Left colon (tissue), 2 donors: ENCODE data around the gene DYNLT4. TPM values are rescaled to one million over a fixed set of nuclear protein-coding genes. Genes with fewer than 3 reads are reported as not detected.
"Not testable (repeated sequence)": the region's sequence is repeated elsewhere in the genome, so short reads cannot be mapped to it uniquely, and the experiment has no call there.

Source experiments
- ATAC-seq: fragments of 200-7000 bp; cut with Tn5 transposase; one replicate; pipeline ENCODE4 v1.9.1; 2020; ENCODE audit warnings: mild to moderate bottlenecking, moderate library complexity
- DNase-seq, 2 donors: peaks; one replicate each; pipeline ENCODE4 v3.0.0-alpha.2; 2020
- intact Hi-C, 2 donors: fragments of 100-400 bp; cut with DNase I in 1 of 2; cut with micrococcal nuclease in 1 of 2; formaldehyde crosslinking; loops; one replicate each; pipeline versions ENCODE4 v1.11.2 to v1.14.0; 2022; cut with DNase I, micrococcal nuclease
- total RNA-seq, 2 donors: library from RNA; stranded (reverse); fragmentation: NEBNext Ultra II Directional; extraction: Animal tissue kit (Norgen Biotek cat#: 25700); gene quantifications; one replicate each; pipeline ENCODE4 v1.2.1, GENCODE V29; 2021
- donor health status: DM: no; HTN: no; CAD: no.
- donor health status: DM: yes; HTN: yes; CAD: no.

The DYNLT4 gene
- total RNA-seq, 2 donors from 2014 or later, result 0.40 to 0.47 TPM

- intact Hi-C loops, result loop anchor here in 1 of 2 donors (10.0 kb wide), 1 partner anchor 54 kb away; no protein-coding TSS in a partner anchor
- no peak for DNase-seq
- ATAC-seq, result no peak
These were observed 26.5 kb downstream of the DYNLT4 start for GRCh38 chr1:44780583-44781121.

GRCh38 chr1:44778705-44779576 lies 28.2 kb downstream of the DYNLT4 start:
- ATAC-seq (no peak), DNase-seq (no peak)
- intact Hi-C loops, result no loop called here

GRCh38 chr1:44777969-44778635 lies 29.0 kb downstream of the DYNLT4 start:
- intact Hi-C loops, result no loop called here
- no peak for ATAC-seq
- DNase-seq, result no peak

- ATAC-seq, result no peak
- intact Hi-C loops, result no loop called here
- no peak for DNase-seq
These were observed 29.6 kb downstream of the DYNLT4 start for GRCh38 chr1:44777547-44777946.

GRCh38 chr1:44776730-44777068 lies 30.5 kb downstream of the DYNLT4 start:
- no peak for ATAC-seq
- intact Hi-C loops, result no loop called here
- DNase-seq, result no peak

- intact Hi-C loops, result no loop called here
- ATAC-seq (peak; percentile 53), DNase-seq (peak; percentile 36 to 57)
These were observed 31.0 kb downstream of the DYNLT4 start for GRCh38 chr1:44775930-44776729.

GRCh38 chr1:44775078-44775929 lies 31.8 kb downstream of the DYNLT4 start, which contains the start of gene RPS8:
Gene RPS8, plus strand, starts transcription at chr1:44775540. Its CDS starts 57 bp downstream, at chr1:44775597.
- peak; percentile 89 for ATAC-seq
- intact Hi-C loops, result no loop called here
- DNase-seq, result peak; percentile 93 to 94

GRCh38 chr1:44766421-44766820 lies 40.7 kb downstream of the DYNLT4 start:
- DNase-seq, ATAC-seq, intact Hi-C loops: not testable (repeated sequence)

GRCh38 chr1:44760876-44761275 lies 46.3 kb downstream of the DYNLT4 start:
- DNase-seq, result no peak
- intact Hi-C loops, result no loop called here
- no peak for ATAC-seq

GRCh38 chr1:44759077-44759476 lies 48.1 kb downstream of the DYNLT4 start:
- intact Hi-C loops, result no loop called here
- no peak for ATAC-seq
- no peak for DNase-seq

GRCh38 chr1:44757420-44757819 lies 49.7 kb downstream of the DYNLT4 start:
- intact Hi-C loops, result no loop called here
- ATAC-seq (no peak), DNase-seq (no peak)

Other genes starting within 250 kb of the DYNLT4 start
- 10 to 100 TPM; 31.3 to 35.7 TPM for gene TMEM53, start 132.9 kb downstream of the DYNLT4 start, total RNA-seq
- gene ARMH1, start 132.6 kb downstream of the DYNLT4 start, total RNA-seq, result 1 to 10 TPM; 1.1 to 2.3 TPM
- not detected for gene RNU5D-1, start 76.2 kb downstream of the DYNLT4 start, total RNA-seq
- 1 to 10 TPM; 2.6 to 9.1 TPM for gene KIF2C, start 67.5 kb downstream of the DYNLT4 start, total RNA-seq
- 1,000 to 10,000 TPM; 1,280 to 1,342 TPM for gene RPS8, start 31.8 kb downstream of the DYNLT4 start, total RNA-seq
- gene BEST4, start 19.2 kb downstream of the DYNLT4 start, total RNA-seq, result 100 to 1,000 TPM; 113 to 120 TPM
- gene PLK3, start 7.0 kb downstream of the DYNLT4 start, total RNA-seq, result 10 to 100 TPM in 1 of 2 donors, 1 to 10 TPM in 1; 8.1 to 10.4 TPM
- gene BTBD19, start 1.2 kb upstream of the DYNLT4 start, total RNA-seq, result 1 to 10 TPM; 2.4 to 2.9 TPM
- under 1 TPM; 0.34 to 0.47 TPM for gene PTCH2, start 35.9 kb upstream of the DYNLT4 start, total RNA-seq
- gene EIF2B3, start 179.2 kb upstream of the DYNLT4 start, total RNA-seq, result 10 to 100 TPM; 11.1 to 12.8 TPM
- 100 to 1,000 TPM; 112 to 126 TPM for gene HECTD3, start 204.0 kb upstream of the DYNLT4 start, total RNA-seq
- 10 to 100 TPM; 45.4 to 46.4 TPM for gene UROD, start 204.9 kb upstream of the DYNLT4 start, total RNA-seq